G401 (cell line): ENCODE results near the gene LAMA1. TPM values are rescaled to one million over a fixed set of nuclear protein-coding genes. Genes with fewer than 3 reads are reported as not detected.
"Not testable (repeated sequence)": the region's sequence is repeated elsewhere in the genome, so short reads cannot be mapped to it uniquely, and the experiment has no call there.

Experiments
- DNase-seq: peaks from one replicate; pipeline ENCODE4 v3.0.0-alpha.2; 2015; ENCODE audit warnings: low spot score
- in situ Hi-C: cut with HindIII; loops from 2 replicates; pipeline ENCODE4 v1.10.0; 2016; ENCODE audit warnings: low sequenced_read_pairs, mixed read lengths
- total RNA-seq: library from RNA; depleted of rRNA; stranded (reverse); fragments of >200 nt; shearing (Covaris generic); gene quantifications from 2 replicates; pipeline ENCODE4 v1.2.3, GENCODE V29; 2014

Gene LAMA1
- total RNA-seq, 1 experiment from 2014 or later: 0.03 TPM

GRCh38 chr18:6959110-6959509, 158.5 kb downstream of the LAMA1 start:
- no peak for DNase-seq
- in situ Hi-C loops: no loop called here

DNA sequence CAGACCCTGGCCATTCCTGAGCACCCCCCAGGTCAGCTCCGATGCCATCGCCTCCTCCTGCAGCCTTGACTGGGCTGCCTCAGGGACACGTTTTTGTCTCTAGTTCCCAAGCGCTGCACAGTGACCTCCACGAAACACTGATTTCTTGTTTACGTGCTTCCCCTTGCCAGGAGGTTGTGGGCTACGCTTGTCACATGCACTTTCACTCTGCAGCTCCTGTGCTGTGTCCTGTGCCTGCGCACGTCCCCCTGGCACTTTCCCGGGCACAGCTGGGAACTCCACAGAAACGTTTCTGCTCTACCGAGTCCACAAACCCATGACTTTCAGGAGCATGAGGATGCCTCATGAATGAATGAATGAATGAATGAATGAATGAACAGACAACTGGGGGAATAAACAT, 160.6 kb downstream of the LAMA1 start:
- in situ Hi-C loops: no loop called here
- no peak for DNase-seq

GRCh38 chr18:6956495-6956894, 161.1 kb downstream of the LAMA1 start:
- peak; percentile 57 for DNase-seq
- in situ Hi-C loops: no loop called here

- in situ Hi-C loops: no loop called here
- no peak for DNase-seq
Observed at GRCh38 chr18:6955304-6955703, 162.3 kb downstream of the LAMA1 start.

DNA sequence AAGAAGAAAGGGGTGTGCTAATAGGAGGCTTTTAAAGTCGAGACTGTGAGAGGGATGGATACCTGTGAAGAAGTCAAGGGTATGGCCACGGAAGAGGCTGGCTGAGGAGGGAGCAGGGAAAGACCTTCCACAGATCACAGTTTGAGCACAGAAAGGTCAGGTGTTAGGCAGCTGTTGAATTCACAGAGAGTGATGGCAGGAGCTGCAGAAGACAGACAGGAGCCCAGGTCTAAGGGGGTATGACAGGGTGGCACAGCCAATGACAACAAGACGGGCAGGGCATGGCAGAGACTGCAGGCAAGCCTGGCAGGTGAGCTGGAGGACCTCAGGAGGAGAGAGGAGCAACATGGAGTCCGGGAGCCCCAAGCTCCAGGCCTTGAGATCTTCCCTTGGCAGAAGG, 163.1 kb downstream of the LAMA1 start:
- DNase-seq: no peak
- in situ Hi-C loops: no loop called here

GRCh38 chr18:6951336-6952090, 166.1 kb downstream of the LAMA1 start:
- DNase-seq: no peak
- in situ Hi-C loops: no loop called here

DNA sequence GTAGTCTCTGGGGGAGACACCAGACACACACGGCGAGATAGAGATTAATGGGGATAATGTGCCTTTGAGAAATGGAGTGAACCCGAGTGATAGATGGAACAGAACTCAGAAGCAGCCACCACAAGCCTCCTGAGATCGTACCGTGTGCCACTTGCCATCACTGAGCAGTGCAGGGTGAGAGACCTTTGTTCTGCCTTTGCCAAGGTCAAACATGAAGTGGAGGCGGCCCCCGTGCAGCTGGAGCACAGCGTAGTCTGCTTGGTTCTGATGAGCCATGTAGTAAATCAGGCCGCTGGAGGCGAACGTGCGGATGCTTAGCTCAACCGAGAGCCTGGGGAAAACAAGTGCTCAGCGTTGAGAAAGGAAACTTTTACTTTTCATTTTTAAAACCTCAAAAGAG, 167.0 kb downstream of the LAMA1 start:
- in situ Hi-C loops: no loop called here
- no peak for DNase-seq

- no peak for DNase-seq
- in situ Hi-C loops: no loop called here
Observed at GRCh38 chr18:6949800-6950586, 167.6 kb downstream of the LAMA1 start.

- in situ Hi-C loops: no loop called here
- no peak for DNase-seq
Observed at GRCh38 chr18:6948281-6949055, 169.1 kb downstream of the LAMA1 start.

DNA sequence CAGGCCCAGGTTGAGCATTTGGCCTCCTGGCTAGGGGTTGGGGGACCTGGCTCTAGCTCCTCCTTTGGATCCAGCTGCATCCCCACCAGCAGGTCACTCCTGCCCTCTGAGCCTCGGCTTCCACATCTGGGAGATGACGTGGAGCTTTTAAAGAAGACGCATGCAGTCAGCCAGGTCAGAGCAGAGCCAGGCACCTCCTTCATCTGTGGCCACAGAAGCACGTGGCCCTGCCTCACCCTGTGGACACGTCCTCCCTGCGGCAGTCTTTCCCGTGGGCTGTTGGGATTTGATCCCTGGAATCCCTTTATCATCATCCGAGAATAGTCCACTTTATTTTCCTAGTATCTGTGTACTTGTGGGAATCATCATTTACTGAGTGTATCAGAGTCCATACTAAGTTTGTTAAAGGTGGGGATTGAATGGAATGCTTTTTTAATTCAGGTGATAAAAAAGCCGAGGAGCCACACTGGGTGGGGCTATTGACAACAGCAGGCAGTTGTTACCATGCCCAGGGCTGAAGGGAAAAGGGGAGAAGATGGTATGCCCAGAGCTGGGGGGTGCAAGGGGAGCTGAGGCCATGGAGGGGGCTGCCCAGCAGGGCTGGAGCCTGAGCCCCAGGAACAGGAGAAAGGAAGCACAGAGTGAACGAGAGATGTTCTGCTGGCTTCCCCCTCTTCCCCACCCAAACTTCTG, 170.1 kb downstream of the LAMA1 start:
- in situ Hi-C loops: no loop called here
- DNase-seq: no peak

DNA sequence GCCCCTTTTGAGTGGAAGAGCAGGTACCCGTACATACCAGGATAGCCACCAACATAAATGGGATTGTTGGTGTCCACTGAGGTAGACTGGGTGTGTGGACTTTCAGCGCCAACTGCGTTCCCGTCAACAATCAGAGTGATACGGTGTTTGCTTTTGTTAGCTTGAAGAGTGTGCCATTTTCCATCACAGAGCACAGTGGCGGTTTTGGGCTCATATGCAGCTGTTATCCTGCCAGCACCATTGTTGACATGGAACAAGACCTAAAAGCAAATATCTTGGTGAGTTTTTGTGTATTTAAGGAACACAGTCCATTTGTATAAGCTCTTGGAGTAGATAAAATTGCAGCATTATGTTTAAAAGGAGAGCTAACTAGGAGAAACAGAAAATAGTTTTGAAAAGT, 174.5 kb downstream of the LAMA1 start:
- no peak for DNase-seq
- in situ Hi-C loops: no loop called here

DNA sequence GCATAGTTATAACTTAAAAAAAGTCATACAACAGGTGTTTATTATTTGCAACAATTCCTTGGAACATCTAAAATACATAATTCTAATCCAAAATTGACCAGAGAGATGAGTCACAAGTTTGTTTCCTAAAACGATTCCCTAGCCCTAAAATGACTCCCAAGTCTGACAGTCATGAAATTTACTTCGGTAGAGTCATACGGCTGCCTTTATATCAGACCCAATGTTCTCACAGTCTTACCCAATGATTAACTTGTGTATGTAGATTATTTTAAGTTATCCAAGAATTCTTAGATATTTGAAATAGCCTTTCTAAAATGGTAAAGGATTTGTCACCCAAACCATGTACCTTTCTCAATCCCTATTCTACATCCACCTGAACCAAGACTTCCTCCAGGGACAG, 174.9 kb downstream of the LAMA1 start:
- in situ Hi-C loops: no loop called here
- DNase-seq: no peak

GRCh38 chr18:6941996-6942395, 175.6 kb downstream of the LAMA1 start:
- DNase-seq: no peak
- in situ Hi-C loops: no loop called here

DNA sequence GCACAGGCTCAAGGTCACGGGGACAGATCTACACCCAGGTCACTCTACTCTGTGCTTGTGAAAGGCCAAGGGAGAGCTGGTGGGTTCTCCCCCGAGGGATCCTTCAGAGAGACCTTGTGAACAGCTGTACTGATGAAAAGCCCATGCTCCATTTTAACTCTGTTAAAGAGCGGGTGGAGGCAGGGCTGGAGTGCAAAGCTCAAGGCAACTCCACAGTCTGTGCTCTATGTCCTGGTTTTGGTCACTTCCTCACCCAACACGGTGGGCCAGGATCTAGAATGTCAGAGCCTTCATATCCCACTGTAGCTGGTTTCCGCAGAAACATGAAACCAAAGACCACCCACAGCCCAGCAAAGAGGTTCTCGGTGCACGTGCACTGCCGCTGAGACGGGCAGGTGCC, 177.1 kb downstream of the LAMA1 start:
- in situ Hi-C loops: no loop called here

GRCh38 chr18:6939972-6940371, 177.6 kb downstream of the LAMA1 start:
- DNase-seq: no peak
- in situ Hi-C loops: no loop called here

More for the DNA sequence above, 177.1 kb downstream of the LAMA1 start:
- no peak for DNase-seq

DNA sequence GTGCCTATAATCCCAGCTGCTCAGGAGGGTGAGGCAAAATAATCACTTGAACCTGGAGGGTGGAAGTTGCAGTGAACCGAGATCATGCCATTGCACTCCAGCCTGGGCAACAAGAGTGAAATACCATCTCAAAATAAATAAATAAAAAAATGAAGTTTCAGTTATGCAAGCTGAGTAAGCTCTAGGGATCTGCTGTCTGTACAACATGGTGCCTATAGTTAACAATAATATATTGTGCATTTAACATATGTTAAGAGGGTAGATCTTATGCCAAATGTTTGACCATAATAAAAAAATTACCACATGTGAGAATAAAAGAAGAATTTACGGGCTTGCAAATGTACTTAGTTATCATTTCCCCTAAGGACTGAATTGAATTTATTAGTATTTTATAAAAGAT, 179.2 kb downstream of the LAMA1 start:
- DNase-seq, in situ Hi-C loops: not testable (repeated sequence)

GRCh38 chr18:6938003-6938402, 179.6 kb downstream of the LAMA1 start:
- in situ Hi-C loops: no loop called here

GRCh38 chr18:6934859-6935258, 182.7 kb downstream of the LAMA1 start:
- in situ Hi-C loops: no loop called here
- no peak for DNase-seq

More at GRCh38 chr18:6938003-6938402, 179.6 kb downstream of the LAMA1 start:
- DNase-seq: no peak

GRCh38 chr18:6929370-6930102, 188.1 kb downstream of the LAMA1 start:
- in situ Hi-C loops: no loop called here
- DNase-seq: no peak
